ENCODE results near the gene AP3B1.

DNA sequence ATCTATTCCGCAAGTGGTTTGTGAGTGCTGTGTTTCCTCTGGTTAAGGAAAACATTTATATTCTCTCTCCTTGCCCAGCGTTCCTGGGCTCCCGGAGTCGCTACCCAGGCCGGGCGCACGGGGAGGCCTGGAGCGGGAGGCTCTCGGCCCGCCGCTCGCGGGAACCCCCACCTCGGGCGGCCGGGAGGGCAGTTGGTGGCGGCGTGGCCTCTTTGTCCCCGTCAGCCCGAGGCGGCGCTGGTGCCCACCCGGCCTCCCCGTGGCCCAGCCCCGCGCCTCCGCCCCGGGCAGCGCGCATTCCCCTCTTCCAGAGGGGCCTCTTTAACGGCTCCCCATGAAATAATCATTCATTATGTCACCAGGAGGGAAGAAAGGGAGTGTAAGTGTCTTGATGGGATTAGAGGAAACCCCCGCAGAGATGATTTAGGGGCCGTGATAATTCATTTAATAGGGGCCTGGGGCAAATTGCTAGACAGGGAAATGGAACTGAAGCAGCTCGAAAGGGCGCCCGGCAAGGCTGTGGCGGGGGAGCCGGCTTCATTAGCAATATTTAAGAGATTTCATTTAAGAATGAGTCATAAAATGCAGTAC is 336.5 kb downstream of the AP3B1 start:
- TF ChIP-seq, protein P1, sequence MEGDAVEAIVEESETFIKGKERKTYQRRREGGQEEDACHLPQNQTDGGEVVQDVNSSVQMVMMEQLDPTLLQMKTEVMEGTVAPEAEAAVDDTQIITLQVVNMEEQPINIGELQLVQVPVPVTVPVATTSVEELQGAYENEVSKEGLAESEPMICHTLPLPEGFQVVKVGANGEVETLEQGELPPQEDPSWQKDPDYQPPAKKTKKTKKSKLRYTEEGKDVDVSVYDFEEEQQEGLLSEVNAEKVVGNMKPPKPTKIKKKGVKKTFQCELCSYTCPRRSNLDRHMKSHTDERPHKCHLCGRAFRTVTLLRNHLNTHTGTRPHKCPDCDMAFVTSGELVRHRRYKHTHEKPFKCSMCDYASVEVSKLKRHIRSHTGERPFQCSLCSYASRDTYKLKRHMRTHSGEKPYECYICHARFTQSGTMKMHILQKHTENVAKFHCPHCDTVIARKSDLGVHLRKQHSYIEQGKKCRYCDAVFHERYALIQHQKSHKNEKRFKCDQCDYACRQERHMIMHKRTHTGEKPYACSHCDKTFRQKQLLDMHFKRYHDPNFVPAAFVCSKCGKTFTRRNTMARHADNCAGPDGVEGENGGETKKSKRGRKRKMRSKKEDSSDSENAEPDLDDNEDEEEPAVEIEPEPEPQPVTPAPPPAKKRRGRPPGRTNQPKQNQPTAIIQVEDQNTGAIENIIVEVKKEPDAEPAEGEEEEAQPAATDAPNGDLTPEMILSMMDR (IDR thresholded peaks at IDR 0.05) = no peak
- no peak for TF ChIP-seq POLR2A (IDR thresholded peaks at IDR 0.05)
- no peak for TF ChIP-seq POLR2AphosphoS5 (IDR thresholded peaks at IDR 0.05)
